Transverse colon (tissue), 3 donors: ENCODE measurements around the gene FAR2.
A peak's percentile ranks its signal among the peaks of the same experiment; 100 is the strongest.

Source experiments
- CTCF ChIP-seq, 5 experiments: fragments of 200-600 bp in 3 of 5; fragments of 450-650 bp in 2 of 5; sonication (generic) in 3 of 5; IDR thresholded peaks; 1 replicate in 2 of 5; 2 replicates in 3 of 5; pipeline ENCODE4 v1.5.1; 2016 to 2017; ENCODE audit warnings: antibody characterized with exemption in 5 of 5, inconsistent platforms in 3 of 5, mild to moderate bottlenecking in 2 of 5, moderate library complexity in 1 of 5
- EP300 ChIP-seq: sonication (generic); formaldehyde crosslinking; IDR thresholded peaks from one replicate; pipeline ENCODE4 v1.6.1; 2017; ENCODE audit warnings: antibody characterized with exemption, low read depth

GRCh38 chr12:29167988-29168387 is 18.9 kb downstream of the FAR2 start:
- TF ChIP-seq CTCF (IDR thresholded peaks at IDR 0.05) = no peak
- peak; percentile 24 for TF ChIP-seq EP300
